Hematopoietic multipotent progenitor cell treated with erythropoietin and hydrocortisone succinate and interleukin-3 and kit ligand, for 8 days (in vitro differentiated cells): ENCODE results near the gene NIPBL.
"Not testable (repeated sequence)": the region's sequence is repeated elsewhere in the genome, so short reads cannot be mapped to it uniquely, and the experiment has no call there.

Source experiments
- DNase-seq: peaks from one replicate; pipeline ENCODE4 v3.0.0-alpha.2; 2015

The NIPBL gene

DNA sequence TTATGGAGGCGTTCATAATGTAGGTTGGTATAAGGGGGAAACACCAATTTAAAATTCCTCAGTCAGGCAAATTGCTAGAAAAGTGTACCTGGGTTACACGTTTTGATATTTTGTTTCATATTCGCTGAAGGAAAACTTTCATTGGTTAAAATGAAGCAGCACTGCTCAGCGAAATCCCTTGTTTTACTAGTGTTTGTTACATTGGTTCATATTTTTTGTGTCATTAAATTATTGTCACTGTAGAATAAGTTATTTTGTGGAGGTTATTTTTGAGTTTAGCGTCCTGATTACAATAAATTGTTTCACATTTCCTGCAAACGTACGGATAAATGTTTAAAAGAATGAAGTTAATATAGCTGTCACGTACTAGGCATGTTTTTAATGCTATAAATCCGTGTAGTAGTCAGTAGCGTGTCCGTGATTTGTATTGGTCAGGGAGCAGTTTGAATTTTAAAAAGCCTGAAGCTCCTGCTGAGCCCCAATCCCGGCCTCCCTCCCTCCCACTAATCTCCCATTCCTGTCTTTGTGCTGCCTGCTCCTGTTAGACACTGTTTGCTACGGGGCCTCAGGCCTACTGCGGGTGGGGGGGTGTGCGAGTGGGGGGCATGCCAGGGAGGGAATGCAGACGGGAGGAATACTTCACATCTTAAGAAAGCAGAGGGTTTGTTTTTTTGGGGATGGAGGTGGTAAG, 2.0 kb downstream of the NIPBL start:
- DNase-seq, result no peak

DNA sequence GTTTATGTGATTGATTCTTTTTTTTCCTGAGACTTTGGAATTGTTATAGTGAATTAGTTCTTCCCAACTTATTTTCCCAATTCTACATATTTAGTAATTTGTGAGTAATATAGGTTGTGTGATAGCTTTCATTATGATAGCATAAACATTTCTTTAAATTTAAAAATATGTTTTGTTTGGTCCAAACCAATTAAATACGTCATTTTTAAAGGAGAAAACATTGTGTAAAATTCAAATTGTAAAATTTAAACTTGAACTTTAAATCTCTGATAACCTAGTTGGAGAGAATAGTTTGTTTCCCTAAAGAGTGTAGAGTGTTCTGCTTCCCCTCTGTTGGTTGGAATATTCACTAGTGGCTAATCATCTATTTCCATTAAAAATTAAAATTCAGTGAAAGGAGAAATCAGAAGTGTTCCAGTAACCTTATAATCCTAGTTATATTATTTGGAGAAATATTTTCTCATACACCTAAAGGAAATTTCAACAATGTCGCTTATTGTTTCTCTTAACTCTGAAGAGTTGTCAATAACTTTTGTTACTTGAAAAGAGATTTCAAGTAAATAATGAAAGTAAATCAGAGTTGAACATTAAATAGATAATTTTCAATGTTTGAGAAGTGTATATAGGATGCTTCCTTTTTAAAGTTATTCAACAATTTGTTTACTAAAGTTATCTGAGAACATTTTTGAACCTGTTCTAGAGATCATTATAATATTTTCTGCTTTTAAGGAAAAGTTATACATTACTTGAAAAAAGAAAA, 2.9 kb downstream of the NIPBL start:
- DNase-seq, result no peak

DNA sequence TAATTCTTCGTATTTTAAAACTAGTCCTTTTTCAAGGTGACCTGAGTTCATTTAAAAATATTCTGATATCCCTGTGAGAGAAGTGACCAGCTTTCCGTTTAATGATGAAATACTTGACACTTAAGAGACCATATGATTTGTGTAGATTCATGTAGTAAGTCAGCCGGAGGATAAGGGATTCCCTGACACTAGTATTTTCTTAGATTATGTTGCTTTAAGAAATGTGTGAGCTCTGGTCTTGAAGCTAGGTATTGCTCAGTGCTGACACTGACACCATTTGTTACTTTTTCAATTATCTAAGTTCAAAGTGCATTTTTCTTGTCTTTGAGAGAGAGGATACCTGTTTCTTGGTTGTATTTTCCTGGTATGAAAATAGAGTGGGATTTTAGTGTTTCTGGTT, 4.2 kb downstream of the NIPBL start:
- DNase-seq, result peak; percentile 29

GRCh38 chr5:36881304-36881703, 4.7 kb downstream of the NIPBL start:
- DNase-seq, result no peak

- DNase-seq, result no peak
These were observed 5.2 kb downstream of the NIPBL start for GRCh38 chr5:36881807-36882206.

DNA sequence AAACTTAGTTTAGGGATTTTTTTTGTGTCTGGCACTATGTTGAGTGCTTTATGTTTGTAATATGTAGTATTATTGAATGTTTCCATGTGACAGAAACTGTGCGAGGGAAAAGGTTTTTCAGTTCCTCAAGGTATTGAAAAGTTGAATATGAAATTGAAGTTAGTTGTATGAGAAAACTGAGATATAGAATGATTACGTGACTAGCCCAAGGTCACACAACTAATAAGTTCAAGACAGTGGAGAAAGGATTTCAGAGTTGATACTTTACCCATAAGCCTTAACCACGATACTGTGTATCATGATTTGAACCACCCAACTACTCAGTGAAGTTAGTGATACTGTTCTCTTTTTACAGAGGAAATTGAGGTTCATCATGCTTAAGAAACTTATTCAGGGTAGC, 5.7 kb downstream of the NIPBL start:
- peak; percentile 15 for DNase-seq

DNA sequence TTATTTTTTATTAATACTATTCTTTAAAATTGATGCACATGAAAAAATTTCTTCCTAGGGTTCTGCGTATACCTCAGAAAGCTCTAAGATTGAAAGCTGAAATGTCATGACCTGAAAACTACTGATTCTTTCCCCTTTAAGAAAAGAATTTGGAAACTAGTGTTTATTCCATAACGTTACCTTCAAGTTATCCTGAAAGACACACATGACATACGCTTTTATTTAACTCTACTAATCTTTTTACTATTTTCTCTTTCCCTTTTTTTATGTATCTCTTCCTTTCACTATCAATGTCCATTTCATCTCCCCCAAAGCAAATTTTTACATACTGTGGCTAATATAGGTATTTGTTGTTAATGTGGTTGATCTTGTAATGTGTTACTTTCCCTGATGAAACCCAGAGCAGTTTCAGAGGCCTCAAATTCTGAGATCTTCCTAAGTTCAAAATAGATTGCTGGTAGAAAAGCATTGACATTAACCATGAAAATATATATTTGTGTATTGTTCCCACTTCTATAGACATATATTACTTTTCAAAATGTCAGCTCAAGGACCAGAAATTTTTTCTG, 7.4 kb downstream of the NIPBL start:
- no peak for DNase-seq

GRCh38 chr5:36885149-36885548, 8.6 kb downstream of the NIPBL start:
- DNase-seq, result no peak

- DNase-seq, result no peak
These were observed 9.3 kb downstream of the NIPBL start for GRCh38 chr5:36885566-36886485.

GRCh38 chr5:36886791-36887190, 10.2 kb downstream of the NIPBL start:
- DNase-seq, result no peak

DNA sequence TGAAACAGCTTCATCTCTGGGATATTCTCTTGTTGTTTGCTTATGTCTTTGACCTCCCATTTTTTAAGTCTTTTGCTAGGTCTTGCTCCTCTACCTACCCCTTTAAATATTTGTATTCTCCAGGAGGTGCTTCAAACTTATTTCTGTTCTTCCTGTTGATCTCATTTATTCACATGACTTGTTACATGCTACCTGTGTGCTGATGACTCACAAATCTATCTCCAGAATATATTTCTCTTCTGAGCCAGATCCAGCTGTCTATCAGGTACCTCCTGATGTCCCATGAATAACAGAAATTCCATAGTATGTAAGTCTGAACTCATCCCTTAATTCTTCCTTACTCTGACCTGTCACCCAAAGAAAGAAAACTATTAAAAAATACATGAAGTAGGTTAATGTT, 11.0 kb downstream of the NIPBL start:
- DNase-seq, result no peak

- no peak for DNase-seq
These were observed 11.7 kb downstream of the NIPBL start for GRCh38 chr5:36888303-36888702.

GRCh38 chr5:36889264-36889663, 12.7 kb downstream of the NIPBL start:
- no peak for DNase-seq

DNA sequence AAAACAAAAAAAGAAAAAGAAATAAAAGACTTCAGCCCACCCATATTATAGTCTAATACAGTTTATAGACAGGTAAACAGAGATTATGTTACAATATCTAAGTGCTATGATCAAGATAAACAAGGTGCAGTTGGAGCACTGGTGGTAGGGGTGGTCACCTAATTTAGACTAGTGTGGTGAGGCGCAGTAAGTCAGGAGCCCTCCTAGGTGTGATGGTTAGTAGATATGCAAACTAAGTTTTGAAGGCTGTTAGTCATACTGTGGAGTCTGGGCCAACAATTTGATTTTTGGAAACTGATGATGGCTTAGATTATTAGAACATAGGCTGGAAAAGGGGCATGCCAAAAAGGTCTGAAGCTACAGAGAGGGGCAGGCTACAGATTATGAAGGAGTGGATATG, 14.7 kb downstream of the NIPBL start:
- DNase-seq, result no peak

- not testable (repeated sequence) for DNase-seq
These were observed 15.7 kb downstream of the NIPBL start for GRCh38 chr5:36892085-36892830.

GRCh38 chr5:36894954-36895353, 18.4 kb downstream of the NIPBL start:
- no peak for DNase-seq

GRCh38 chr5:36896476-36896875, 19.9 kb downstream of the NIPBL start:
- DNase-seq, result no peak

DNA sequence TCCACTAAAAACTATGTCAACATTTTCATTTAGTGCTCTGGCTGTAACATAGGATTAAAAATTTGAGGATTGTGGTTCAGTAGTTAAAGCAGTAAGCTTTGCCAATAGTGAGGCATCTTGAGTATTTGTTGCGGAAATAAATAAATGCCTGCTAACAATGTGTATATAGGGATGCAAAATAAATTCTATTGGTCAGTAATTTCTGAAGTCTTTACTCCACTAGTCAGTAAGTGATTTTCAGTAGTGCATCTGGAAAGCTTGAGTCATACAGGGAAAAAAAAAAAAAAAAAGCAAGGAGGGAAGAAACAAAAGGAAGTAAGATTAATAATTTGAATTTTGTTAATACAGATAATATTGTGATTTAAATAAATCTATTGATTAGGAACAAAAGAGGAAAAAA, 21.0 kb downstream of the NIPBL start:
- no peak for DNase-seq

GRCh38 chr5:36899860-36900259, 23.3 kb downstream of the NIPBL start:
- no peak for DNase-seq

- no peak for DNase-seq
These were observed 23.7 kb downstream of the NIPBL start for GRCh38 chr5:36900283-36900682.

DNA sequence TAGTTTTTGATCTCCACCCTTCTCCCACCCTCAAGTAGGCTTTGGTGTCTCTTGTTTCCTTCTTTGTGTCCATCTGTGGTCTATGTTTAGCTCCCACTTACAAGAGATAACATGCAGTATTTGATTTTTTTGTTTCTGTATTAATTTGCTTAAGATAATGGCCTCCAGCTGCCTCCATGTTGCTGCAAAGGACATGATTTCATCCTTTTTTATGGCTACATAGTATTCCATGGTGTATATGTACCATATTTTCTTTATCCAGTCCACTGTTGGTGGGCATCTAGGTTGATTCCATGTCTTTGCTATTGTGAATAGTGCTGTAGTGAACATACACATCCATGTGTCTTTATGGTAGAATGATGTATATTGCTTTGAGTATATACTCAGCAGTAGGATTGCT, 24.5 kb downstream of the NIPBL start:
- DNase-seq, result not testable (repeated sequence)

DNA sequence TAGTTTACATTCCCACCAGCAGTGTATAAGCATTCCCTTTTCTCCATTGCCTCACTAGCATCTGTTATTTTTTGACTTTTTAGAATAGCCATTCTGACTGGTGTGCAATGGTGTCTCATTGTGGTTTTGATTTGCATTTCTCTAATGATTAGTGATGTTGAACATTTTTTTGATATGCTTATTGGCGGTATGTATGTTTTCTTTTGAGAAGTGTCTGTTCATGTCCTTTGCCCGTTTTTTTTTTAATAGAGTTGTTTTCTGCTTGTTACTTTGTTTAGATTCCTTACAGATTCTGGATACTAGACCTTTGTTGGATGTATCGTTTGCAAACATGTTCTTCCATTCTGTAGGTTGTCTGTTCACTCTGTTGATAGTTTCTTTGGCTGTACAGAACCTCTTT, 25.3 kb downstream of the NIPBL start:
- DNase-seq, result no peak
